H9 (cell line): ENCODE data around the gene MT1M. TPM values are rescaled to one million over a fixed set of nuclear protein-coding genes. Genes with fewer than 3 reads are reported as not detected.

Source experiments
- DNase-seq: peaks from one replicate; pipeline ENCODE4 v3.0.0-alpha.2; 2017
- H2AFZ ChIP-seq: one replicate; pipeline ENCODE4 v1.6.1; 2013; ENCODE audit warnings: mild to moderate bottlenecking, low read length, control low read depth, moderate library complexity
- H2AK5ac ChIP-seq: 2 replicates; pipeline ENCODE4 v1.6.1; 2013; ENCODE audit warnings: low read length, control low read depth, mixed read lengths; ENCODE audit not compliant: insufficient read length
- H2BK120ac ChIP-seq: one replicate; pipeline ENCODE4 v1.6.1; 2013; ENCODE audit warnings: low read depth, mild to moderate bottlenecking, low read length, control low read depth, inconsistent platforms; ENCODE audit not compliant: poor library complexity, severe bottlenecking
- H2BK12ac ChIP-seq: 2 replicates; pipeline ENCODE4 v1.6.1; 2013; ENCODE audit warnings: low read length, control low read depth, mixed read lengths, low read depth; ENCODE audit not compliant: insufficient read length
- H2BK15ac ChIP-seq: 2 replicates; pipeline ENCODE4 v1.6.1; 2013; ENCODE audit warnings: low read depth, low read length, control low read depth
- H2BK20ac ChIP-seq: one replicate; pipeline ENCODE4 v1.6.1; 2013; ENCODE audit warnings: low read depth, mild to moderate bottlenecking, low read length, control low read depth, inconsistent platforms; ENCODE audit not compliant: poor library complexity, severe bottlenecking
- H2BK5ac ChIP-seq: 2 replicates; pipeline ENCODE4 v1.6.1; 2013; ENCODE audit warnings: low read length, control low read depth, mixed read lengths; ENCODE audit not compliant: insufficient read length
- H3K14ac ChIP-seq: 2 replicates; pipeline ENCODE4 v1.6.1; 2013; ENCODE audit warnings: low read length, control low read depth; ENCODE audit not compliant: insufficient read depth
- H3K18ac ChIP-seq: 2 replicates; pipeline ENCODE4 v1.6.1; 2013; ENCODE audit warnings: low read depth, mild to moderate bottlenecking, mixed read lengths, low read length, control low read depth; ENCODE audit not compliant: insufficient read length
- H3K23ac ChIP-seq: 2 replicates; pipeline ENCODE4 v1.6.1; 2013; ENCODE audit warnings: low read length, control low read depth, mixed read lengths, low read depth; ENCODE audit not compliant: insufficient read length
- H3K23me2 ChIP-seq: 2 replicates; pipeline ENCODE4 v1.6.1; 2013; ENCODE audit warnings: low read depth, mild to moderate bottlenecking, mixed read lengths, low read length, control low read depth; ENCODE audit not compliant: insufficient read length, poor library complexity, severe bottlenecking
- H3K27ac ChIP-seq: 2 replicates; pipeline ENCODE4 v1.5.1; 2013; ENCODE audit warnings: low read length, control low read depth, mixed read lengths, low read depth; ENCODE audit not compliant: insufficient read length
- H3K27me3 ChIP-seq: 2 replicates; pipeline ENCODE4 v1.6.1; 2013; ENCODE audit warnings: low read length, control low read depth, inconsistent platforms; ENCODE audit not compliant: insufficient read depth
- H3K4ac ChIP-seq: 2 replicates; pipeline ENCODE4 v1.6.1; 2013; ENCODE audit warnings: low read depth, mild to moderate bottlenecking, control low read depth, inconsistent platforms, low read length, moderate library complexity
- H3K4me1 ChIP-seq: 2 replicates; pipeline ENCODE4 v1.6.1; 2013; ENCODE audit warnings: low read length, control low read depth, inconsistent platforms; ENCODE audit not compliant: insufficient read depth
- H3K4me2 ChIP-seq: 2 replicates; pipeline ENCODE4 v1.6.1; 2013; ENCODE audit warnings: low read length, control low read depth, mixed read lengths; ENCODE audit not compliant: insufficient read length, insufficient read depth
- H3K56ac ChIP-seq: 2 replicates; pipeline ENCODE4 v1.6.1; 2013; ENCODE audit warnings: low read depth, mild to moderate bottlenecking, mixed read lengths, low read length, control low read depth; ENCODE audit not compliant: insufficient read length
- H3K79me1 ChIP-seq: 2 replicates; pipeline ENCODE4 v1.6.1; 2013; ENCODE audit warnings: low read depth, mild to moderate bottlenecking, moderate library complexity, low read length, control low read depth, inconsistent platforms; ENCODE audit not compliant: insufficient read depth, poor library complexity, severe bottlenecking
- H3K79me2 ChIP-seq: 2 replicates; pipeline ENCODE4 v1.6.1; 2013; ENCODE audit warnings: low read length, control low read depth, inconsistent platforms; ENCODE audit not compliant: insufficient read depth
- H3K9ac ChIP-seq: 2 replicates; pipeline ENCODE4 v1.6.1; 2013; ENCODE audit warnings: low read length, control low read depth, mixed read lengths; ENCODE audit not compliant: insufficient read length; ENCODE audit errors: extremely low read depth
- H3K9me3 ChIP-seq: one replicate; pipeline ENCODE4 v1.6.1; 2013; ENCODE audit warnings: low read depth, low read length, inconsistent platforms; ENCODE audit not compliant: control insufficient read depth
- H3T11ph ChIP-seq: one replicate; pipeline ENCODE4 v1.6.1; 2013; ENCODE audit warnings: mild to moderate bottlenecking, low read length, control low read depth, inconsistent platforms
- H4K20me1 ChIP-seq: one replicate; pipeline ENCODE4 v1.6.1; 2013; ENCODE audit not compliant: control insufficient read depth, insufficient read length, insufficient read depth
- H4K5ac ChIP-seq: 2 replicates; pipeline ENCODE4 v1.6.1; 2013; ENCODE audit warnings: low read depth, mild to moderate bottlenecking, mixed read lengths, low read length, control low read depth; ENCODE audit not compliant: insufficient read length
- H4K8ac ChIP-seq: replicated peaks from 2 replicates; pipeline ENCODE4 v1.6.1; 2013; ENCODE audit warnings: low read length, control low read depth, mixed read lengths, low read depth; ENCODE audit not compliant: insufficient read length
- H4K91ac ChIP-seq: 2 replicates; pipeline ENCODE4 v1.6.1; 2013; ENCODE audit warnings: low read depth, mild to moderate bottlenecking, moderate library complexity, mixed read lengths, low read length, control low read depth; ENCODE audit not compliant: insufficient read length
- H3K27ac Mint-ChIP-seq, 3 experiments: 2 replicates in 2 of 3; 3 replicates in 1 of 3; pipeline ENCODE4 v1.8.0; 2020 to 2021; ENCODE audit warnings: mixed read lengths in 3 of 3, mild to moderate bottlenecking in 1 of 3, moderate library complexity in 1 of 3
- H3K27me3 Mint-ChIP-seq: 2 replicates; pipeline ENCODE4 v1.8.0; 2021; ENCODE audit warnings: low read depth, mild to moderate bottlenecking, moderate library complexity, mixed read lengths
- H3K36me3 Mint-ChIP-seq, 3 experiments: 2 replicates in 2 of 3; 3 replicates in 1 of 3; pipeline ENCODE4 v1.8.0; 2020 to 2021; ENCODE audit warnings: low read depth in 3 of 3, mixed read lengths in 3 of 3; ENCODE audit not compliant: insufficient read depth in 1 of 3
- H3K4me1 Mint-ChIP-seq, 2 experiments: 2 replicates each; pipeline ENCODE4 v1.8.0; 2020; ENCODE audit warnings: mixed read lengths in 2 of 2
- H3K4me3 Mint-ChIP-seq, 2 experiments: 2 replicates in 1 of 2; 3 replicates in 1 of 2; pipeline ENCODE4 v1.8.0; 2020 to 2021; ENCODE audit warnings: mild to moderate bottlenecking in 2 of 2, mixed read lengths in 2 of 2, moderate library complexity in 1 of 2
- H3K9me3 Mint-ChIP-seq, 2 experiments: 2 replicates in 1 of 2; 3 replicates in 1 of 2; pipeline ENCODE4 v1.8.0; 2020; ENCODE audit warnings: mild to moderate bottlenecking in 2 of 2, mixed read lengths in 2 of 2, moderate library complexity in 1 of 2
- CTCF ChIP-seq: fragments of 200-600 bp; sonication (generic); conservative IDR thresholded peaks from 3 replicates; pipeline ENCODE4 v1.8.0; 2021; ENCODE audit warnings: antibody characterized with exemption, mild to moderate bottlenecking
- WGBS: extraction: QIAGEN DNeasy Blood & Tissue Kit; methylation state at CpG from one replicate; pipeline ENCODE4 v1.1.7; 2013; ENCODE audit warnings: missing lambda C conversion rate, low lambda C conversion rate, mixed read lengths; ENCODE audit not compliant: insufficient read length; ENCODE audit errors: extremely low coverage; 5-methylcytosine and 5-hydroxymethylcytosine counted together
- total RNA-seq: library from RNA; stranded (reverse); gene quantifications from 2 replicates; pipeline ENCODE4 v1.2.1, GENCODE V29; 2021

MT1M gene
- total RNA-seq, 1 experiment from 2014 or later: 1.4 TPM

- H4K8ac ChIP-seq: no peak overlapping the region
- no peak overlapping the region for H2AFZ ChIP-seq
- H3K27me3 Mint-ChIP-seq: peaks cover 78% of the 10 kb centered on the region
- peaks cover 29 to 40% of the 10 kb centered on the region in 2 experiments for H3K4me1 Mint-ChIP-seq
- no peak overlapping the region for H3T11ph ChIP-seq
- H3K14ac ChIP-seq: no peak overlapping the region
- H4K20me1 ChIP-seq: no peaks in the 10 kb centered on the region
- no peak overlapping the region for H2BK20ac ChIP-seq
- H3K27me3 ChIP-seq: peaks cover 24% of the 10 kb centered on the region; the same call in 1 of the 2 replicates
- H3K36me3 Mint-ChIP-seq: no peaks in the 10 kb centered on the region
- H4K91ac ChIP-seq: no peak overlapping the region
- H3K79me1 ChIP-seq: no peaks in the 10 kb centered on the region
- H3K79me2 ChIP-seq: no peaks in the 10 kb centered on the region
- H2BK120ac ChIP-seq: no peak overlapping the region
- no peak overlapping the region for H3K56ac ChIP-seq
- H2BK12ac ChIP-seq: no peak overlapping the region
- no peak overlapping the region for H3K18ac ChIP-seq
- no peak overlapping the region for H3K23ac ChIP-seq
- no peak overlapping the region for H2BK15ac ChIP-seq
- no peak overlapping the region; a peak in 1 of 5 replicates for H3K4me3 Mint-ChIP-seq
- no peak overlapping the region; a peak in 1 of 7 replicates for H3K27ac Mint-ChIP-seq
- no CpG with 5 or more reads among the region's 2 CpGs for WGBS
- H3K4me2 ChIP-seq: no peak overlapping the region
- peaks cover 6% of the 10 kb centered on the region; the same call in 1 of the 2 replicates for H3K4me1 ChIP-seq
- H2BK5ac ChIP-seq: no peak overlapping the region
- no peak overlapping the region for H4K5ac ChIP-seq
- peaks cover 8% of the 10 kb centered on the region for H3K23me2 ChIP-seq
- TF ChIP-seq CTCF: no peak
- DNase-seq: no peak
- H3K9me3 ChIP-seq: no peaks in the 10 kb centered on the region
- no peak overlapping the region for H3K4ac ChIP-seq
- no peak overlapping the region for H2AK5ac ChIP-seq
- no peak overlapping the region for H3K27ac ChIP-seq
- H3K9ac ChIP-seq: no peak overlapping the region
- H3K9me3 Mint-ChIP-seq: no peaks in the 10 kb centered on the region
Observed at GRCh38 chr16:56611281-56611833, 21.1 kb upstream of the MT1M start.
